IPS-11a (cell line): Measurements from ENCODE around the gene CSPG4.
"Not testable (repeated sequence)": the region's sequence is repeated elsewhere in the genome, so short reads cannot be mapped to it uniquely, and the experiment has no call there.

Source experiments
- H3K4me3 ChIP-seq: one replicate; pipeline ENCODE4 v1.5.1; 2013; ENCODE audit warnings: low read depth, low read length, control low read depth

The CSPG4 gene

GRCh38 chr15:75649848-75650247 lies 62.8 kb downstream of the CSPG4 start:
- H3K4me3 ChIP-seq = no peak overlapping the region

GRCh38 chr15:75649045-75649761 lies 63.4 kb downstream of the CSPG4 start:
- H3K4me3 ChIP-seq = peak overlapping the region; percentile 79

- H3K4me3 ChIP-seq = peak overlapping the region; percentile 79
Observed at GRCh38 chr15:75648156-75649000, 64.3 kb downstream of the CSPG4 start.

- H3K4me3 ChIP-seq = peak within 1 kb of the TSS; percentile 79
Observed at GRCh38 chr15:75647370-75648155, 65.1 kb downstream of the CSPG4 start, which contains the start of gene SNX33. Gene SNX33 (plus strand): TSS chr15:75647912. CDS start chr15:75649103, 1,191 bp downstream.

- peak overlapping the region; percentile 79 for H3K4me3 ChIP-seq
Observed at GRCh38 chr15:75646944-75647364, 65.7 kb downstream of the CSPG4 start.

GRCh38 chr15:75646112-75646943 lies 66.3 kb downstream of the CSPG4 start:
- peak overlapping the region; percentile 79 for H3K4me3 ChIP-seq

- H3K4me3 ChIP-seq = no peak overlapping the region
Observed at GRCh38 chr15:75644376-75644775, 68.3 kb downstream of the CSPG4 start.

- H3K4me3 ChIP-seq = no peak overlapping the region
Observed at GRCh38 chr15:75641603-75642002, 71.0 kb downstream of the CSPG4 start.

- no peak overlapping the region for H3K4me3 ChIP-seq
Observed at GRCh38 chr15:75641179-75641503, 71.5 kb downstream of the CSPG4 start.

- peak overlapping the region; percentile 91 for H3K4me3 ChIP-seq
Observed at GRCh38 chr15:75640483-75641178, 72.0 kb downstream of the CSPG4 start.

- peak within 1 kb of the TSS; percentile 91 for H3K4me3 ChIP-seq
Observed at GRCh38 chr15:75639709-75640482, 72.8 kb downstream of the CSPG4 start, which contains the start of gene IMP3. Gene IMP3 (minus strand): TSS chr15:75640224. CDS start chr15:75640168, 56 bp downstream.

GRCh38 chr15:75639191-75639708 lies 73.4 kb downstream of the CSPG4 start:
- H3K4me3 ChIP-seq = peak overlapping the region; percentile 91

GRCh38 chr15:75637245-75638009 lies 75.2 kb downstream of the CSPG4 start:
- H3K4me3 ChIP-seq = no peak overlapping the region

- no peak overlapping the region for H3K4me3 ChIP-seq
Observed at GRCh38 chr15:75636026-75636425, 76.6 kb downstream of the CSPG4 start.

GRCh38 chr15:75633922-75634321 lies 78.7 kb downstream of the CSPG4 start:
- H3K4me3 ChIP-seq = not testable (repeated sequence)

- H3K4me3 ChIP-seq = no peak overlapping the region
Observed at GRCh38 chr15:75631935-75632334, 80.7 kb downstream of the CSPG4 start.

GRCh38 chr15:75625542-75626347 lies 86.9 kb downstream of the CSPG4 start, which contains the start of gene SNUPN:
Gene SNUPN (minus strand): TSS chr15:75625725. CDS start chr15:75621051, 4,674 bp downstream.
- H3K4me3 ChIP-seq = peak within 1 kb of the TSS; percentile 86
